Measurements from ENCODE around the gene CIB2.

GRCh38 chr15:78120523-78120922 is 10.7 kb downstream of the CIB2 start:
- TF ChIP-seq POLR2AphosphoS5 (IDR thresholded peaks at IDR 0.05; ENCODE audit: low read depth, low read length) (no peak), TAF1 (IDR thresholded peaks at IDR 0.05; ENCODE audit: borderline replicate concordance, insufficient read depth, low read length) (no peak)

Data from PFSK-1 (cell line).